HepG2 (cell line): ENCODE data around the gene ATP9A. TPM values are rescaled to one million over a fixed set of nuclear protein-coding genes. Genes with fewer than 3 reads are reported as not detected.

ENCODE experiments used
- AGO2 ChIP-seq: fragments of 200-400 bp; formaldehyde crosslinking; optimal IDR thresholded peaks from 2 replicates; pipeline ENCODE3; 2017; ENCODE audit warnings: mild to moderate bottlenecking, low read depth, low read length, moderate library complexity
- DPF2 ChIP-seq: sonication (generic); formaldehyde crosslinking; IDR thresholded peaks from 2 replicates; pipeline ENCODE4 v1.4.0; 2020; ENCODE audit warnings: mild to moderate bottlenecking, low read depth, missing genetic modification reagents, borderline replicate concordance
- FOSL2 ChIP-seq: sonication (generic); formaldehyde crosslinking; IDR thresholded peaks from 2 replicates; pipeline ENCODE4 v1.4.0; 2020; ENCODE audit warnings: missing genetic modification reagents
- NFAT5 ChIP-seq: sonication (generic); formaldehyde crosslinking; IDR thresholded peaks from 2 replicates; pipeline ENCODE4 v1.4.0; 2020; ENCODE audit warnings: missing genetic modification reagents
- REST ChIP-seq, 2 experiments: IDR thresholded peaks; 2 replicates each; pipeline ENCODE4 v1.6.1; 2011 to 2012; ENCODE audit warnings: low read length in 2 of 2, borderline replicate concordance in 1 of 2, low read depth in 1 of 2, mild to moderate bottlenecking in 1 of 2, moderate library complexity in 1 of 2
- SIN3B ChIP-seq: fragments of 150-350 bp; IDR thresholded peaks from 2 replicates; pipeline ENCODE4 v1.6.1; 2014; ENCODE audit warnings: low read length
- ZBTB33 ChIP-seq: sonication (generic); formaldehyde crosslinking; IDR thresholded peaks from 2 replicates; pipeline ENCODE4 v1.4.0; 2020; ENCODE audit warnings: missing genetic modification reagents
- ZNF263 ChIP-seq: sonication (generic); formaldehyde crosslinking; IDR thresholded peaks from 2 replicates; pipeline ENCODE4 v1.4.0; 2020; ENCODE audit warnings: missing genetic modification reagents
- ZNF672 ChIP-seq: sonication (generic); formaldehyde crosslinking; IDR thresholded peaks from 2 replicates; pipeline ENCODE4 v1.8.1; 2022; ENCODE audit warnings: missing genetic modification reagents
- ZNF772 ChIP-seq: sonication (generic); formaldehyde crosslinking; IDR thresholded peaks from 2 replicates; pipeline ENCODE4 v1.5.0; 2020; ENCODE audit warnings: mild to moderate bottlenecking, missing genetic modification reagents
- ZNF891 ChIP-seq: sonication (generic); formaldehyde crosslinking; IDR thresholded peaks from 2 replicates; pipeline ENCODE4 v1.5.0; 2020; ENCODE audit warnings: mild to moderate bottlenecking, missing genetic modification reagents
- ZUFSP ChIP-seq: sonication (generic); formaldehyde crosslinking; IDR thresholded peaks from 2 replicates; pipeline ENCODE4 v1.9.0; 2021; ENCODE audit warnings: missing genetic modification reagents, mild to moderate bottlenecking, borderline replicate concordance
- polyA plus RNA-seq, 8 experiments: library from polyadenylated mRNA; depleted of rRNA in 3 of 8; stranded (reverse) in 7 of 8; unstranded in 1 of 8; fragments of >200 nt; fragmentation: Illumina TruSeq in 4 of 8; extraction: Trizol in 4 of 8; gene quantifications; 2 replicates each; pipeline versions ENCODE4 v1.2.1 to v1.2.3, GENCODE V29; 2011 to 2016; ENCODE audit warnings: low read depth in 4 of 8, missing spikeins in 1 of 8, mixed read lengths in 1 of 8; ENCODE audit not compliant: insufficient read depth in 1 of 8
- total RNA-seq, 5 experiments: library from RNA; depleted of rRNA; stranded (reverse); fragments of >200 nt; fragmentation: Illumina TruSeq; extraction: Trizol; gene quantifications; 2 replicates each; pipeline ENCODE4 v1.2.3, GENCODE V29; 2016; ENCODE audit warnings: low read depth in 1 of 5

Gene ATP9A
- total and polyA plus RNA-seq, 2 of the 13 experiments (the other 11 are each of a cell fraction or from before 2014, with no cell fraction given) = 11.8 to 18.5 TPM

GRCh38 chr20:51758978-51759544, 9.1 kb downstream of the ATP9A start (continued):
- TF ChIP-seq NFAT5 (CRISPR knock-in tag) (no peak), FOSL2 (CRISPR knock-in tag) (peak; percentile 47), ZNF672 (CRISPR knock-in tag) (no peak), AGO2 (no peak), REST (IDR thresholded peaks at IDR 0.05; ENCODE audit: borderline replicate concordance in 1 of 2, low read depth in 1 of 2, low read length in 2 of 2) (no peak), SIN3B (no peak), DPF2 (CRISPR knock-in tag) (no peak), ZNF263 (peak; percentile 96), ZNF891 (CRISPR knock-in tag) (0 out of 2 replicates have a peak, but pooled peaks have one; percentile 56), ZUFSP (CRISPR knock-in tag) (no peak), ZBTB33 (peak; percentile 98), ZNF772 (no peak)
